Naive thymus-derived CD4-positive, alpha-beta T cell (primary cell): Measurements from ENCODE around the gene CNNM2. TPM values are rescaled to one million over a fixed set of nuclear protein-coding genes. Genes with fewer than 3 reads are reported as not detected.

Experiments
- ATAC-seq: fragments of 150-1000 bp; cut with Tn5 transposase; 2 replicates; pipeline ENCODE4 v1.10.0; 2021; ENCODE audit warnings: mild to moderate bottlenecking, moderate library complexity
- CTCF ChIA-PET: fragments of 350-600 bp; sonication (Branson Sonifier 250); formaldehyde crosslinking; loops from one replicate; lab custom pipeline; 2021; ENCODE audit warnings: antibody characterized with exemption; lab: Charles Lee
- POLR2A ChIA-PET: fragments of 350-600 bp; sonication (Branson Sonifier 250); formaldehyde crosslinking; loops from one replicate; lab custom pipeline; 2021; ENCODE audit warnings: antibody characterized with exemption, inconsistent platforms; lab: Charles Lee
- DNase-seq, 9 donors: peaks; one replicate each; pipeline versions ENCODE4 v3.0.0 to v3.0.0-alpha.2; 2020 to 2022; ENCODE audit warnings: mixed read lengths in 1 of 9
- H3K27ac ChIP-seq: one replicate; pipeline ENCODE4 v1.7.0; 2013; ENCODE audit warnings: mild to moderate bottlenecking, low read depth, low read length, moderate library complexity
- H3K27me3 ChIP-seq, 2 donors: one replicate each; pipeline ENCODE4 v1.7.0; 2013; ENCODE audit warnings: low read length in 2 of 2, mild to moderate bottlenecking in 2 of 2, moderate library complexity in 2 of 2; ENCODE audit not compliant: control insufficient read depth in 2 of 2, insufficient read depth in 2 of 2
- H3K36me3 ChIP-seq, 3 experiments: 1 replicate in 2 of 3; 2 replicates in 1 of 3; pipeline ENCODE4 v1.7.0; 2013; ENCODE audit warnings: low read length in 3 of 3, mild to moderate bottlenecking in 3 of 3, moderate library complexity in 1 of 3; ENCODE audit not compliant: insufficient read depth in 3 of 3, control insufficient read depth in 2 of 3
- H3K4me1 ChIP-seq, 2 donors: one replicate each; pipeline ENCODE4 v1.7.0; 2013; ENCODE audit warnings: low read length in 2 of 2, mild to moderate bottlenecking in 2 of 2, moderate library complexity in 1 of 2; ENCODE audit not compliant: control insufficient read depth in 2 of 2, insufficient read depth in 2 of 2
- H3K4me3 ChIP-seq: 2 replicates; pipeline ENCODE4 v1.7.0; 2013; ENCODE audit warnings: mild to moderate bottlenecking, low read length
- H3K9me3 ChIP-seq, 3 experiments: 1 replicate in 2 of 3; 2 replicates in 1 of 3; pipeline ENCODE4 v1.7.0; 2013; ENCODE audit warnings: low read length in 3 of 3; ENCODE audit not compliant: control insufficient read depth in 2 of 3
- H3K27ac Mint-ChIP-seq, 9 donors: one replicate each; pipeline ENCODE4 v1.8.0; 2020 to 2022; ENCODE audit warnings: mixed read lengths in 9 of 9, mild to moderate bottlenecking in 8 of 9, moderate library complexity in 5 of 9, inconsistent platforms in 2 of 9
- H3K27me3 Mint-ChIP-seq, 5 donors: one replicate each; pipeline ENCODE4 v1.8.0; 2021 to 2022; ENCODE audit warnings: mixed read lengths in 5 of 5, mild to moderate bottlenecking in 1 of 5
- H3K36me3 Mint-ChIP-seq, 5 donors: one replicate each; pipeline ENCODE4 v1.8.0; 2020 to 2022; ENCODE audit warnings: mixed read lengths in 5 of 5, mild to moderate bottlenecking in 3 of 5, inconsistent platforms in 1 of 5
- H3K4me1 Mint-ChIP-seq, 7 donors: one replicate each; pipeline ENCODE4 v1.8.0; 2020 to 2022; ENCODE audit warnings: mixed read lengths in 7 of 7, mild to moderate bottlenecking in 3 of 7, inconsistent platforms in 1 of 7
- H3K4me3 Mint-ChIP-seq, 10 donors: one replicate each; pipeline ENCODE4 v1.8.0; 2020 to 2022; ENCODE audit warnings: mild to moderate bottlenecking in 10 of 10, mixed read lengths in 10 of 10, moderate library complexity in 6 of 10, inconsistent platforms in 2 of 10
- H3K9me3 Mint-ChIP-seq, 11 donors: one replicate each; pipeline ENCODE4 v1.8.0; 2020 to 2022; ENCODE audit warnings: mixed read lengths in 11 of 11, mild to moderate bottlenecking in 4 of 11, inconsistent platforms in 1 of 11, moderate library complexity in 1 of 11
- intact Hi-C, 2 donors: fragments of 100-400 bp; cut with micrococcal nuclease; formaldehyde crosslinking; loops; one replicate each; pipeline ENCODE4 v1.15.1; 2023
- polyA plus RNA-seq, 2 donors: library from polyadenylated mRNA; unstranded; fragments of 300-500 nt; fragmentation: Illumina TruSeq; gene quantifications; one replicate each; pipeline ENCODE4 v1.2.3, GENCODE V29; 2021
- total RNA-seq, 6 experiments: library from RNA in 5 of 6; stranded (reverse) in 5 of 6; gene quantifications; 1 replicate in 5 of 6; 2 replicates in 1 of 6; pipeline ENCODE4 v1.2.3 and lab custom pipeline; 2021 to 2026

The CNNM2 gene
- total and polyA plus RNA-seq, 7 experiments from 2014 or later = 4.3 to 17.5 (median 9.7) TPM

DNA sequence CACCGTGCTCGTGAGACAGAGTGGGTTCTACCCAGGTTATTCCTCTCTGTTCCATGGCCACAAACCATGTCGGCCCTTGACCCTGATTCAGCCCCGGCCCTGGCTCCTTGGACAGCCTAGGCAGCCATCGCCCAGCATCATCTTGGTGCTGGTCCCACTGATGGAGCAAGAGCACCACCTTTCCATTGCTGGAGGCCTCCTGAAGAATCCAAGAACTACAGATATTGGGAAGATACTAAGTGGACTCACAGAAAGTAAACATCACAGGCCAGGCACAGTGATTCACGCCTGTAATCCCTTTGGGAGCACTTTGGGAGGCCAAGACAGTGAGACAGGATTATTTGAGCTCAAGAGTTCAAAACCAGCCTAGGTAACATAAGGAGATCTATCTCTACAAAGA is 149.9 kb downstream of the CNNM2 start:
- H3K9me3 ChIP-seq = no peaks in the 10 kb centered on the region
- Mint-ChIP-seq H3K4me3 (no peak overlapping the region), H3K9me3 (no peaks in the 10 kb centered on the region), H3K36me3 (peaks cover 0 to 14% (median 0%) of the 10 kb centered on the region in 5 donors), H3K27me3 (no peaks in the 10 kb centered on the region), H3K4me1 (peaks cover 16 to 35% (median 23%) of the 10 kb centered on the region in 7 donors), H3K27ac (no peak overlapping the region)
- no peak overlapping the region for H3K27ac ChIP-seq
- peaks cover 0 to 3% (median 0%) of the 10 kb centered on the region in 3 experiments for H3K36me3 ChIP-seq
- H3K27me3 ChIP-seq = no peaks in the 10 kb centered on the region
- CTCF ChIA-PET = interaction anchor here (0.8 to 4.1 kb wide), 4 partner anchors 31 to 232 kb away, joined by 3 to 27 read pairs (median 12); partner anchors contain the start of genes CNNM2 and CYP17A1
- no peak for DNase-seq
- no peak overlapping the region for H3K4me3 ChIP-seq
- intact Hi-C loops = loop anchor here (5.0 to 10.0 kb wide), 2 partner anchors 341 to 417 kb away; no protein-coding TSS in a partner anchor
- no peak for ATAC-seq
- POLR2A ChIA-PET = interaction anchor here (0.6 kb wide), 1 partner anchor 19 kb away, joined by 4 read pairs; no protein-coding TSS in a partner anchor
- no peaks in the 10 kb centered on the region for H3K4me1 ChIP-seq

DNA sequence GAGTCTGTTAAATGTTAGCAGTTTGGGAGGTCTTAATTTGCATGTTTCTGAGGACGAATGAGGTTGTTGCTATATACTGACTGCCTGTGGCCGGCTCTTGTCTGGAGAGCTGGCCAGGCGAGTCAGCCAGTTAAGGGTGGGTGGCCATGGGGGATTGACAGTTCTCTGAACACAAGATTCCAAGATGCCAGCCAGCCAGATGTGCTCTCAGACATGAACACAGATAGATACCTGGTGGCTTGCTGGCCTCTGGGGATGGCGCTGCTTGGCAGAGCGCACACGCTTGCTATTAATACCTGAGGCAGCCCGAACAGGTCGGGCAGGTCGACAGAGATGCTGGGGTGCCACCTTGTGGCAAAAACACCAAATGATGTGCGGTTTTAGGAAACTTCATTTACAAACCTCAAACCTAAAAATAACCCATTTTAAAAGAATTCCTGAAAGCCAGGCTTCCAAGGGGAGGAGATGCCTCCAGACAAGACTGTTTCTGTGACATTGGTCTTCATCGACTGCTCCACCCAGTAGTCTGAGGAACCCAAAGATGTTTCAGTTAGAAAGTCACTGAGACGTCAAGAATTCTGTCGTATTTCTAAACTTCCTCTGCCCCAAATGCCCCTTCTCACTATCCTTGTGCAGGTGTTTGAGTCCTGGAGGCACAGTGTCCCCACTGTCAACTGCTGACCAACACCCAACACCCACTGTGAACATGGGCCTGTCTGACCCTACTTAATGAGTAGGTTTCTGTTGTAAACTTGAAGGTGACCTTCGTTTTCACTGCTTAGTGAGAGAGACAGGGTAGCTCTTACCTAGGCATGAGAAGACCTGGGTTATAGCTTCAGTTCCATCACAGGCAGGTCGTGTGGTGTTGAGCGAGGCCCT is 151.6 kb downstream of the CNNM2 start:
- H3K27ac Mint-ChIP-seq = peak overlapping the region in 6 of 9 donors; percentile 16 to 75 (median 62)
- CTCF ChIA-PET = interaction anchor here (0.5 to 4.1 kb wide), 6 partner anchors 9 to 896 kb away, joined by 3 to 27 read pairs (median 4); partner anchors contain the start of genes CNNM2 and CYP17A1
- POLR2A ChIA-PET = interaction anchor here (0.6 to 1.0 kb wide), 3 partner anchors 12 to 152 kb away, joined by 3 to 4 read pairs (median 3); partner anchors contain the start of gene CNNM2
- H3K27me3 Mint-ChIP-seq = no peaks in the 10 kb centered on the region
- Histone ChIP-seq H3K27me3 (no peaks in the 10 kb centered on the region), H3K27ac (no peak overlapping the region), H3K4me1 (no peaks in the 10 kb centered on the region), H3K36me3 (peaks cover 0 to 3% (median 0%) of the 10 kb centered on the region in 3 experiments), H3K4me3 (no peak overlapping the region), H3K9me3 (no peaks in the 10 kb centered on the region)
- DNase-seq (peak; percentile 48 to 75 (median 68)), ATAC-seq (peak; percentile 89)
- intact Hi-C loops = loop anchor here (1.0 to 10.0 kb wide), 7 partner anchors 15 to 416 kb away; no protein-coding TSS in a partner anchor
- peak overlapping the region in 3 of 10 donors; percentile 21 to 61 (median 33) for H3K4me3 Mint-ChIP-seq
- peaks cover 0 to 18% (median 0%) of the 10 kb centered on the region in 5 donors for H3K36me3 Mint-ChIP-seq
- peaks cover 16 to 35% (median 23%) of the 10 kb centered on the region in 7 donors for H3K4me1 Mint-ChIP-seq
- no peaks in the 10 kb centered on the region for H3K9me3 Mint-ChIP-seq

DNA sequence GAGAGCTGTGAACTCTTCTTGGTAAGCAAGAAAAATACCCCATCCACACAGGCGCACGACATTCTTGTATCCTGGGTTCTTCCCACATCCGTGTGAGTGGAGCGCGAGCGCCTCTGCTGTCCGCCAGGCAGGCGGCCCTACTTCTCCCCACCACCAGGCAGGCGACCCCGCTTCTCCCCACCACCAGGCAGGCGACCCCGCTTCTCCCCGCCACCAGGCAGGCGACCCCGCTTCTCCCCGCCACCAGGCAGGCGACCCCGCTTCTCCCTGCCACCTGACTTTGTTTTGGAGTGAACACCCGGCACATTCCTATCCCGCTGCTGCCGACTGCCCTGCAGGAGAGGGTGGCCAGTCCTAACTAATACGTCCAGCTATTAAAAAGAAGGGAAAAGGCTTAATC is 154.2 kb downstream of the CNNM2 start:
- H3K36me3 ChIP-seq = peaks cover 0 to 17% (median 0%) of the 10 kb centered on the region in 3 experiments
- H3K27me3 ChIP-seq = no peaks in the 10 kb centered on the region
- intact Hi-C loops = no loop called here
- H3K4me1 ChIP-seq = no peaks in the 10 kb centered on the region
- DNase-seq = no peak
- no peaks in the 10 kb centered on the region for H3K9me3 ChIP-seq
- no peaks in the 10 kb centered on the region for H3K9me3 Mint-ChIP-seq
- H3K27ac ChIP-seq = no peak overlapping the region
- H3K4me3 Mint-ChIP-seq = no peak overlapping the region
- no peak overlapping the region for H3K27ac Mint-ChIP-seq
- ChIA-PET POLR2A (interaction anchor here (0.9 kb wide), 1 partner anchor 18 kb away, joined by 3 read pairs; no protein-coding TSS in a partner anchor), CTCF (interaction anchor here (0.7 kb wide), 1 partner anchor 1239 kb away, joined by 3 read pairs; no protein-coding TSS in a partner anchor)
- H3K4me1 Mint-ChIP-seq = peaks cover 14 to 35% (median 23%) of the 10 kb centered on the region in 7 donors
- no peak overlapping the region for H3K4me3 ChIP-seq
- H3K27me3 Mint-ChIP-seq = no peaks in the 10 kb centered on the region
- no peak for ATAC-seq
- H3K36me3 Mint-ChIP-seq = peaks cover 1 to 34% (median 9%) of the 10 kb centered on the region in 5 donors

DNA sequence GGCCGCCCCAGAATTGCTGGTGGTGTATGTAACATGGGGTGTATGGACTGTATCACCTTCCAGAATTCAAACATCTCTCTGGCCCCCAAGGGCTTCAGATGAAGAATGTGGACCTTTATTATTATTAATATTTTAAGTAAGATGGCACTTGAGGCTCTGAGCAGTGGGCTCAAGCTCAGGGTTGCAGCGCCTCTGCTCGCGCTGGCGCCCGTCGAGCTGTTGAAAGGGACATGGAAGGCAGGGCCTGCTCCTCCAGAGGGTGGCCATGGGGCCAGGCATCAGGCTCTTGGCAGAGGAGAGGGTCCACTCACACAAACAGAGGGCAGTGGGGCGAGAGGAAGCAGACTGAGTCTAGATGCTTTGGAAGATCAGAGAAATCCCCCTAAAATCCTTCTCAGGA is 154.8 kb downstream of the CNNM2 start:
- Histone ChIP-seq H3K27me3 (no peaks in the 10 kb centered on the region), H3K36me3 (peaks cover 0 to 23% (median 0%) of the 10 kb centered on the region in 3 experiments), H3K4me1 (no peaks in the 10 kb centered on the region), H3K4me3 (no peak overlapping the region), H3K27ac (no peak overlapping the region), H3K9me3 (no peaks in the 10 kb centered on the region)
- ChIA-PET CTCF (no interaction called here), POLR2A (interaction anchor here (0.9 kb wide), 1 partner anchor 17 kb away, joined by 3 read pairs; no protein-coding TSS in a partner anchor)
- H3K36me3 Mint-ChIP-seq = peaks cover 1 to 40% (median 13%) of the 10 kb centered on the region in 5 donors
- no peaks in the 10 kb centered on the region for H3K27me3 Mint-ChIP-seq
- peaks cover 11 to 31% (median 23%) of the 10 kb centered on the region in 7 donors for H3K4me1 Mint-ChIP-seq
- no peak overlapping the region for H3K27ac Mint-ChIP-seq
- no peak overlapping the region for H3K4me3 Mint-ChIP-seq
- no peaks in the 10 kb centered on the region for H3K9me3 Mint-ChIP-seq
- intact Hi-C loops = no loop called here
- no peak for ATAC-seq
- no peak for DNase-seq

DNA sequence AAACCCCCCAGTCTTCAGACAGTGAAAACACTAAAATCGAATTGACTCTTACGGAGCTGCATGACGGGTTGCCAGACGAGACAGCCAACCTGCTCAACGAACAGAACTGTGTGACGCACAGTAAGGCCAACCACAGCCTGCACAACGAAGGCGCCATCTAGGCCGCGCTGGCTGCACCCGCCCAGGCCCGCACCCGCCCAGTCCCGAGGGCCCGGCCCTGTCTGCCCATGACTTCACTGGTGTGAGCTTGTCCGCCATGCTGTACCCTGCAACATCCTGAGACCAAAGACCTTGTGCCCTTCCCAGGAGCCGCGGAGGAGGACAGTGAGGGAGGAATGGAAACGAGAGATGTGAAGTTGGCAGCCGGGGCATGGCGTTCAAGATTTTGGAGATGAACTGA is 158.9 kb downstream of the CNNM2 start:
- H3K27ac ChIP-seq = no peak overlapping the region
- Mint-ChIP-seq H3K4me1 (peaks cover 0 to 5% (median 0%) of the 10 kb centered on the region in 7 donors), H3K27ac (peak overlapping the region in 1 of 9 donors; percentile 65), H3K27me3 (no peaks in the 10 kb centered on the region), H3K4me3 (no peak overlapping the region), H3K9me3 (no peaks in the 10 kb centered on the region), H3K36me3 (peaks cover 0 to 49% (median 13%) of the 10 kb centered on the region in 5 donors)
- H3K4me3 ChIP-seq = no peak overlapping the region
- DNase-seq (no peak), ATAC-seq (no peak)
- ChIA-PET CTCF (no interaction called here), POLR2A (no interaction called here)
- peaks cover 0 to 38% (median 0%) of the 10 kb centered on the region in 3 experiments for H3K36me3 ChIP-seq
- H3K9me3 ChIP-seq = no peaks in the 10 kb centered on the region
- H3K27me3 ChIP-seq = no peaks in the 10 kb centered on the region
- intact Hi-C loops = no loop called here
- H3K4me1 ChIP-seq = no peaks in the 10 kb centered on the region

DNA sequence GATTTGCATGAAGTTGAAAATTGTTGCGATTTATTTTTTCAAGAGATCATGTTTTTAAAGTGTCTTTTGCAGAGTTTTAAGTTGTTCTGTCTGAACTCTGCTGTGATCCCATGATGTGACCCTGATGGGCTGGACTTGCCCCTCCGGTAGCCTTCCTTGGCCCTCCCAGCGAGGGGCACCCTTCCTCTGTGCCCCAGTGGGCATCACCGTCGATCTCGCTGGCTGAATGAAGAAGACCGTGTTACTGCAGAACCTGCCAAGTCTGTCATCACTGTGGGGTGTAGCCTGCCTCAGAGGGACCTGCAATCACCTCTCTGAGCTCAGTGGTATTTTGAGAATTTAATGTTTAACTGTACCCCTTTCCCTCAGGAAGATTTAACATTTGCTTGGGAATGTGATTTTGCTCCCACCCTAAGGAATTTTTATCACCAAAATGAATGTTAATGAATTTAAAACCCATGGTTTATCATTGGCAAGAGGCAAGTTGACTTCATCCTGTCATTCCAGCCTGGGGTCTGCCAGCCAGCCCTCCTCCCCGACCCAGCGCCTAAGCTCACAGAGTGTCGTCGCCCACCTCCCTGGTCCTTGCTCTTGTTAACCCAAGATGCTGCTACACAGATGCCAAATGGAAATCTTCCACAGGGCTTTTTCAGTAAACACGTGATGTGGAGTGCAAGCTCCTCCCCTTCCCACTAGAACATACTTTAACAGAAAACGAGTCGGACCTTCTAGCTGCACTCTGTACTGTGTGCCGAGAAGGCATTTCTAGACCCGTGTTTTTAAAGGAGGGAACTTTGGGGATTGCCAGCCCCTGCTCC is 159.6 kb downstream of the CNNM2 start:
- Histone ChIP-seq H3K4me1 (no peaks in the 10 kb centered on the region), H3K27me3 (no peaks in the 10 kb centered on the region), H3K27ac (no peak overlapping the region), H3K4me3 (no peak overlapping the region), H3K36me3 (peaks cover 0 to 37% (median 0%) of the 10 kb centered on the region in 3 experiments), H3K9me3 (no peaks in the 10 kb centered on the region)
- peaks cover 0 to 49% (median 13%) of the 10 kb centered on the region in 5 donors for H3K36me3 Mint-ChIP-seq
- no peaks in the 10 kb centered on the region for H3K9me3 Mint-ChIP-seq
- H3K4me3 Mint-ChIP-seq = no peak overlapping the region
- H3K27ac Mint-ChIP-seq = peak overlapping the region in 1 of 9 donors; percentile 49
- POLR2A ChIA-PET = no interaction called here
- CTCF ChIA-PET = no interaction called here
- ATAC-seq (no peak), DNase-seq (no peak)
- peaks cover 0 to 5% (median 0%) of the 10 kb centered on the region in 7 donors for H3K4me1 Mint-ChIP-seq
- H3K27me3 Mint-ChIP-seq = no peaks in the 10 kb centered on the region
- intact Hi-C loops = no loop called here
